ENCODE measurements around the gene PPP1R2. TPM values are rescaled to one million over a fixed set of nuclear protein-coding genes. Genes with fewer than 3 reads are reported as not detected.

PPP1R2 gene
- total and polyA plus RNA-seq, 9 of the 15 experiments (the other 6 are each of a cell fraction or from before 2014, with no cell fraction given), result 9.4 to 115 (median 40.3) TPM

DNA sequence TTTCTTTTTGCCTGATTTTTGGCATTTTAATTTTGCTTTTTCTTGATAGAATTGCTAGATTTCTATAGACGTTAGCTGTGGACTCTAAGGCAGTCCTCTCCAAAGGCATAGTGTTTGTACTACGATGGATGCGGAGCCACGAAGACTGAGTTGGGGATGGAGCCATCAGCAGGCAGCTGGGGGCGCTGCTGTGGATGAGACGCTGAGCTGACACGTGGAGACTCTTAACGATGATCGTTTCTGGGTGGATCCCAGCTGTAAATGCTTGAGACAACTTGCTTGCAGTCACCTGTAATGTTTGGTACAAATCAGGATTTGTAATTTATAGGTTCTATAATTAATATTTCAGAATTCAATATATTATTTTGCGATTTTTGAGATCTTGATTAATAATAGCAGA lies 13.3 kb upstream of the PPP1R2 start (continued):
- TF ChIP-seq, protein P1, sequence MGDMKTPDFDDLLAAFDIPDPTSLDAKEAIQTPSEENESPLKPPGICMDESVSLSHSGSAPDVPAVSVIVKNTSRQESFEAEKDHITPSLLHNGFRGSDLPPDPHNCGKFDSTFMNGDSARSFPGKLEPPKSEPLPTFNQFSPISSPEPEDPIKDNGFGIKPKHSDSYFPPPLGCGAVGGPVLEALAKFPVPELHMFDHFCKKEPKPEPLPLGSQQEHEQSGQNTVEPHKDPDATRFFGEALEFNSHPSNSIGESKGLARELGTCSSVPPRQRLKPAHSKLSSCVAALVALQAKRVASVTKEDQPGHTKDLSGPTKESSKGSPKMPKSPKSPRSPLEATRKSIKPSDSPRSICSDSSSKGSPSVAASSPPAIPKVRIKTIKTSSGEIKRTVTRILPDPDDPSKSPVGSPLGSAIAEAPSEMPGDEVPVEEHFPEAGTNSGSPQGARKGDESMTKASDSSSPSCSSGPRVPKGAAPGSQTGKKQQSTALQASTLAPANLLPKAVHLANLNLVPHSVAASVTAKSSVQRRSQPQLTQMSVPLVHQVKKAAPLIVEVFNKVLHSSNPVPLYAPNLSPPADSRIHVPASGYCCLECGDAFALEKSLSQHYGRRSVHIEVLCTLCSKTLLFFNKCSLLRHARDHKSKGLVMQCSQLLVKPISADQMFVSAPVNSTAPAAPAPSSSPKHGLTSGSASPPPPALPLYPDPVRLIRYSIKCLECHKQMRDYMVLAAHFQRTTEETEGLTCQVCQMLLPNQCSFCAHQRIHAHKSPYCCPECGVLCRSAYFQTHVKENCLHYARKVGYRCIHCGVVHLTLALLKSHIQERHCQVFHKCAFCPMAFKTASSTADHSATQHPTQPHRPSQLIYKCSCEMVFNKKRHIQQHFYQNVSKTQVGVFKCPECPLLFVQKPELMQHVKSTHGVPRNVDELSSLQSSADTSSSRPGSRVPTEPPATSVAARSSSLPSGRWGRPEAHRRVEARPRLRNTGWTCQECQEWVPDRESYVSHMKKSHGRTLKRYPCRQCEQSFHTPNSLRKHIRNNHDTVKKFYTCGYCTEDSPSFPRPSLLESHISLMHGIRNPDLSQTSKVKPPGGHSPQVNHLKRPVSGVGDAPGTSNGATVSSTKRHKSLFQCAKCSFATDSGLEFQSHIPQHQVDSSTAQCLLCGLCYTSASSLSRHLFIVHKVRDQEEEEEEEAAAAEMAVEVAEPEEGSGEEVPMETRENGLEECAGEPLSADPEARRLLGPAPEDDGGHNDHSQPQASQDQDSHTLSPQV (IDR thresholded peaks at IDR 0.05), result peak; percentile 38; the same call in 1 of the 2 replicates
- TF ChIP-seq FOXM1 (IDR thresholded peaks at IDR 0.05; ENCODE audit: low read depth) (0 out of 2 replicates have a peak, but pooled peaks have one; percentile 28), FOXM1 (CRISPR knock-in tag; IDR thresholded peaks at IDR 0.05; ENCODE audit: low read depth) (no peak), PPARD (CRISPR knock-in tag; IDR thresholded peaks at IDR 0.05) (no peak), TARDBP (IDR thresholded peaks at IDR 0.05) (no peak), MEIS2 (IDR thresholded peaks at IDR 0.05; ENCODE audit: partially characterized antibody) (peak; percentile 43), DACH1 (IDR thresholded peaks at IDR 0.05; ENCODE audit: partially characterized antibody) (peak; percentile 20), ZNF3 (CRISPR knock-in tag; IDR thresholded peaks at IDR 0.05) (no peak), RFX1 (IDR thresholded peaks at IDR 0.05) (no peak), JUND (IDR thresholded peaks at IDR 0.05; ENCODE audit: borderline replicate concordance, low read depth, low read length) (peak; percentile 43; the same call in 1 of the 2 replicates), JUND (tag; IDR thresholded peaks at IDR 0.05; ENCODE audit: borderline replicate concordance, low read depth, low read length) (no peak), KDM5B (IDR thresholded peaks at IDR 0.05; ENCODE audit: insufficient replicate concordance, low read depth, low read length) (no peak), KDM1A (IDR thresholded peaks at IDR 0.05) (peak in 1 of 2 experiments; percentile 14; a peak in 1 of 4 replicates), RAD21 (CRISPR knock-in tag; conservative IDR thresholded peaks at IDR 0.05 in 1 of 2, IDR thresholded peaks at IDR 0.05 in 1 of 2) (peak; percentile 35 to 59; a peak in 3 of 4 replicates), MTA1 (IDR thresholded peaks at IDR 0.05; ENCODE audit: borderline replicate concordance) (no peak), POLR2AphosphoS2 (IDR thresholded peaks at IDR 0.05; ENCODE audit: low read length) (no peak), PHTF2 (CRISPR knock-in tag; IDR thresholded peaks at IDR 0.05) (no peak), EP400 (IDR thresholded peaks at IDR 0.05) (peak; percentile 71), ZNF324 (CRISPR knock-in tag; IDR thresholded peaks at IDR 0.05) (no peak)
- TF ChIP-seq, protein P2, sequence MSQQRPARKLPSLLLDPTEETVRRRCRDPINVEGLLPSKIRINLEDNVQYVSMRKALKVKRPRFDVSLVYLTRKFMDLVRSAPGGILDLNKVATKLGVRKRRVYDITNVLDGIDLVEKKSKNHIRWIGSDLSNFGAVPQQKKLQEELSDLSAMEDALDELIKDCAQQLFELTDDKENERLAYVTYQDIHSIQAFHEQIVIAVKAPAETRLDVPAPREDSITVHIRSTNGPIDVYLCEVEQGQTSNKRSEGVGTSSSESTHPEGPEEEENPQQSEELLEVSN (IDR thresholded peaks at IDR 0.05; ENCODE audit: borderline replicate concordance in 1 of 2, extremely low read depth in 1 of 2, insufficient read depth in 1 of 2, insufficient read length in 1 of 2, low read depth in 1 of 2, low read length in 1 of 2, poor library complexity in 1 of 2, severe bottlenecking in 1 of 2), result peak; percentile 87 to 96
- TF ChIP-seq, protein P3, sequence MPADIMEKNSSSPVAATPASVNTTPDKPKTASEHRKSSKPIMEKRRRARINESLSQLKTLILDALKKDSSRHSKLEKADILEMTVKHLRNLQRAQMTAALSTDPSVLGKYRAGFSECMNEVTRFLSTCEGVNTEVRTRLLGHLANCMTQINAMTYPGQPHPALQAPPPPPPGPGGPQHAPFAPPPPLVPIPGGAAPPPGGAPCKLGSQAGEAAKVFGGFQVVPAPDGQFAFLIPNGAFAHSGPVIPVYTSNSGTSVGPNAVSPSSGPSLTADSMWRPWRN (IDR thresholded peaks at IDR 0.05; ENCODE audit: low read depth), result no peak
- TF ChIP-seq, protein P4, sequence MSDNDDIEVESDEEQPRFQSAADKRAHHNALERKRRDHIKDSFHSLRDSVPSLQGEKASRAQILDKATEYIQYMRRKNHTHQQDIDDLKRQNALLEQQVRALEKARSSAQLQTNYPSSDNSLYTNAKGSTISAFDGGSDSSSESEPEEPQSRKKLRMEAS (CRISPR knock-in tag; IDR thresholded peaks at IDR 0.05), result peak; percentile 91

All from K562 (cell line).